ENCODE measurements around the gene IDH3B. TPM values are rescaled to one million over a fixed set of nuclear protein-coding genes. Genes with fewer than 3 reads are reported as not detected.

Gene IDH3B
- total and polyA plus RNA-seq, 2 donors (not counting 3 experiments of a cell fraction or from before 2014, with no cell fraction given), result 86.9 to 177 TPM

DNA sequence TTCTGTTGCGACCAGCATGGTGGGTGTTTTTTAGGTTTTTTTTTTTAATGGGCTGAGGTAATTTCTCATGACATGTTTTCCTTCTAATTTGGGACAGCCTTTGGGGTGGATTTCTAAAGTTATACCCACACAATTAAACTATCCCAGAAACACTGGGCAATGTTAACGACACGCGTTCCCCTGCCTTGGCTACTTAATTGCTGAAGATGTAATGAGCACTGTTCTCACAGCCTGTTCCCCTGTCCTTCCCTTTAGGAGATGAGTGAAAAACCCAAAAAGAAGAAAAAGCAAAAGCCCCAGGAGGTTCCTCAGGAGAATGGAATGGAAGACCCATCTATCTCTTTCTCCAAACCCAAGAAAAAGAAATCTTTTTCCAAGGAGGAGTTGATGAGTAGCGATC lies 6.3 kb downstream of the IDH3B start:
- ChIA-PET POLR2A (no interaction called here), CTCF (no interaction called here)
- Histone ChIP-seq H3K9ac (replicated peaks; ENCODE audit: extremely low read depth, insufficient read depth, low read length) (no peak overlapping the region), H3K79me2 (ENCODE audit: control insufficient read depth, insufficient read depth, low read length) (peaks cover 48% of the 10 kb centered on the region), H3K27ac (ENCODE audit: insufficient read depth, low read depth, low read length) (no peak overlapping the region), H3K9me1 (replicated peaks; ENCODE audit: control insufficient read depth, extremely low read depth, insufficient read depth, low read length) (no peaks in the 10 kb centered on the region), H3K4me1 (ENCODE audit: control insufficient read depth, extremely low read depth, insufficient read depth, low read length) (peaks cover 17% of the 10 kb centered on the region), H2AFZ (ENCODE audit: low read depth, low read length) (no peak overlapping the region), H3K9me3 (replicated peaks; ENCODE audit: control insufficient read depth, insufficient read depth, low read length) (no peaks in the 10 kb centered on the region), H4K20me1 (replicated peaks; ENCODE audit: control insufficient read depth, extremely low read depth, insufficient read depth, low read length) (peaks cover 3% of the 10 kb centered on the region), H3K27me3 (ENCODE audit: control insufficient read depth in 2 of 2, insufficient read depth in 2 of 2, low read length in 2 of 2) (no peaks in the 10 kb centered on the region), H3K4me2 (ENCODE audit: insufficient read depth, low read length) (no peak overlapping the region), H3K36me3 (ENCODE audit: control insufficient read depth in 2 of 2, extremely low read depth in 1 of 2, insufficient read depth in 2 of 2, low read length in 2 of 2) (peaks cover 33 to 57% of the 10 kb centered on the region in 2 experiments), H3K4me3 (replicated peaks in 1 of 3; ENCODE audit: insufficient read depth in 1 of 3, low read depth in 1 of 3, low read length in 3 of 3) (no peak overlapping the region)
- TF ChIP-seq JUN (IDR thresholded peaks at IDR 0.05; ENCODE audit: borderline replicate concordance, insufficient read depth, insufficient read length, low read depth), result no peak
- TF ChIP-seq FOS (IDR thresholded peaks at IDR 0.05; ENCODE audit: borderline replicate concordance, insufficient read depth, low read length), result no peak
- TF ChIP-seq, protein P1, sequence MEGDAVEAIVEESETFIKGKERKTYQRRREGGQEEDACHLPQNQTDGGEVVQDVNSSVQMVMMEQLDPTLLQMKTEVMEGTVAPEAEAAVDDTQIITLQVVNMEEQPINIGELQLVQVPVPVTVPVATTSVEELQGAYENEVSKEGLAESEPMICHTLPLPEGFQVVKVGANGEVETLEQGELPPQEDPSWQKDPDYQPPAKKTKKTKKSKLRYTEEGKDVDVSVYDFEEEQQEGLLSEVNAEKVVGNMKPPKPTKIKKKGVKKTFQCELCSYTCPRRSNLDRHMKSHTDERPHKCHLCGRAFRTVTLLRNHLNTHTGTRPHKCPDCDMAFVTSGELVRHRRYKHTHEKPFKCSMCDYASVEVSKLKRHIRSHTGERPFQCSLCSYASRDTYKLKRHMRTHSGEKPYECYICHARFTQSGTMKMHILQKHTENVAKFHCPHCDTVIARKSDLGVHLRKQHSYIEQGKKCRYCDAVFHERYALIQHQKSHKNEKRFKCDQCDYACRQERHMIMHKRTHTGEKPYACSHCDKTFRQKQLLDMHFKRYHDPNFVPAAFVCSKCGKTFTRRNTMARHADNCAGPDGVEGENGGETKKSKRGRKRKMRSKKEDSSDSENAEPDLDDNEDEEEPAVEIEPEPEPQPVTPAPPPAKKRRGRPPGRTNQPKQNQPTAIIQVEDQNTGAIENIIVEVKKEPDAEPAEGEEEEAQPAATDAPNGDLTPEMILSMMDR (IDR thresholded peaks at IDR 0.05; ENCODE audit: extremely low read depth in 1 of 2, insufficient read depth in 1 of 2, low read depth in 1 of 2, low read length in 2 of 2), result no peak
- TF ChIP-seq POLR2A (IDR thresholded peaks at IDR 0.05; ENCODE audit: low read depth, low read length), result no peak
- no peak for TF ChIP-seq GATA2 (IDR thresholded peaks at IDR 0.05; ENCODE audit: insufficient read depth, insufficient read length, low read depth, low read length)
- TF ChIP-seq, protein P2, sequence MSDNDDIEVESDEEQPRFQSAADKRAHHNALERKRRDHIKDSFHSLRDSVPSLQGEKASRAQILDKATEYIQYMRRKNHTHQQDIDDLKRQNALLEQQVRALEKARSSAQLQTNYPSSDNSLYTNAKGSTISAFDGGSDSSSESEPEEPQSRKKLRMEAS (IDR thresholded peaks at IDR 0.05; ENCODE audit: insufficient read depth, insufficient read length), result no peak
- TF ChIP-seq EZH2 (IDR thresholded peaks at IDR 0.05; ENCODE audit: borderline replicate concordance, low read depth, low read length, severe bottlenecking), result no peak
- TF ChIP-seq POLR2AphosphoS5 (IDR thresholded peaks at IDR 0.05; ENCODE audit: insufficient read depth, low read depth, low read length), result no peak
- no peak for TF ChIP-seq MYC (IDR thresholded peaks at IDR 0.05; ENCODE audit: low read depth, low read length)
- intact Hi-C loops (cut with micrococcal nuclease), result loop anchor here (10.0 kb wide), 1 partner anchor 553 kb away; the partner anchor contains the start of gene STK35
- DNase-seq (ENCODE audit: low read depth, low spot score) (no peak), FAIRE-seq (no peak)
- dilution Hi-C loops (cut with MboI; ENCODE audit: extremely low pct_ligation_motif_present, low sequenced_read_pairs), result no loop called here
- BruUV-seq (replicated peaks), result no TSS peak
